HepG2 (cell line): ENCODE data around the gene RPTOR. TPM values are rescaled to one million over a fixed set of nuclear protein-coding genes. Genes with fewer than 3 reads are reported as not detected.

Experiments
- CCDC6 ChIP-seq: sonication (generic); formaldehyde crosslinking; IDR thresholded peaks from 2 replicates; pipeline ENCODE4 v1.8.1; 2022; ENCODE audit warnings: mild to moderate bottlenecking, missing genetic modification reagents, moderate library complexity
- HNRNPL ChIP-seq: fragments of 200-400 bp; formaldehyde crosslinking; IDR thresholded peaks from 2 replicates; pipeline ENCODE4 v1.6.1; 2017; ENCODE audit warnings: mild to moderate bottlenecking, low read depth, low read length
- KDM2A ChIP-seq: sonication (generic); formaldehyde crosslinking; IDR thresholded peaks from 2 replicates; pipeline ENCODE4 v1.4.0; 2020; ENCODE audit warnings: low read depth, missing genetic modification reagents, borderline replicate concordance
- NRL ChIP-seq: sonication (generic); formaldehyde crosslinking; IDR thresholded peaks from 2 replicates; pipeline ENCODE4 v1.5.0; 2020; ENCODE audit warnings: missing genetic modification reagents, mild to moderate bottlenecking, moderate library complexity, borderline replicate concordance
- SKIL ChIP-seq: sonication (generic); formaldehyde crosslinking; IDR thresholded peaks from 2 replicates; pipeline ENCODE4 v1.8.0; 2022; ENCODE audit warnings: missing genetic modification reagents, mild to moderate bottlenecking, moderate library complexity, borderline replicate concordance
- ZBTB7A ChIP-seq: sonication (generic); formaldehyde crosslinking; IDR thresholded peaks from 2 replicates; pipeline ENCODE4 v1.8.0; 2022; ENCODE audit warnings: mild to moderate bottlenecking, missing genetic modification reagents
- ZNF12 ChIP-seq: sonication (generic); formaldehyde crosslinking; IDR thresholded peaks from 2 replicates; pipeline ENCODE4 v1.5.0; 2020; ENCODE audit warnings: missing genetic modification reagents
- ZNF576 ChIP-seq: sonication (generic); formaldehyde crosslinking; IDR thresholded peaks from 2 replicates; pipeline ENCODE4 v1.4.0; 2020; ENCODE audit warnings: mild to moderate bottlenecking, missing genetic modification reagents
- ZSCAN20 ChIP-seq: sonication (generic); formaldehyde crosslinking; IDR thresholded peaks from 2 replicates; pipeline ENCODE4 v1.4.0; 2020; ENCODE audit warnings: missing genetic modification reagents, mild to moderate bottlenecking, borderline replicate concordance
- polyA plus RNA-seq, 8 experiments: library from polyadenylated mRNA; depleted of rRNA in 3 of 8; stranded (reverse) in 7 of 8; unstranded in 1 of 8; fragments of >200 nt; fragmentation: Illumina TruSeq in 4 of 8; extraction: Trizol in 4 of 8; gene quantifications; 2 replicates each; pipeline versions ENCODE4 v1.2.1 to v1.2.3, GENCODE V29; 2011 to 2016; ENCODE audit warnings: low read depth in 4 of 8, missing spikeins in 1 of 8, mixed read lengths in 1 of 8; ENCODE audit not compliant: insufficient read depth in 1 of 8
- total RNA-seq, 5 experiments: library from RNA; depleted of rRNA; stranded (reverse); fragments of >200 nt; fragmentation: Illumina TruSeq; extraction: Trizol; gene quantifications; 2 replicates each; pipeline ENCODE4 v1.2.3, GENCODE V29; 2016; ENCODE audit warnings: low read depth in 1 of 5
- TF ChIP-seq, protein P1 (sequence below): sonication (generic); formaldehyde crosslinking; IDR thresholded peaks from 2 replicates; pipeline ENCODE4 v1.4.0; 2020; ENCODE audit warnings: missing genetic modification reagents; ENCODE audit errors: not compliant biosample characterization
- TF ChIP-seq, protein P2 (sequence below): sonication (generic); formaldehyde crosslinking; IDR thresholded peaks from 2 replicates; pipeline ENCODE4 v1.4.0; 2020; ENCODE audit warnings: missing genetic modification reagents
- TF ChIP-seq, protein P3 (sequence below): sonication (generic); formaldehyde crosslinking; IDR thresholded peaks from 2 replicates; pipeline ENCODE4 v1.9.0; 2022; ENCODE audit warnings: missing genetic modification reagents, mild to moderate bottlenecking, borderline replicate concordance
- TF ChIP-seq, protein P4 (sequence below): sonication (generic); formaldehyde crosslinking; IDR thresholded peaks from 2 replicates; pipeline ENCODE4 v1.4.0; 2020; ENCODE audit warnings: missing genetic modification reagents, low read depth, mild to moderate bottlenecking, borderline replicate concordance
- TF ChIP-seq, protein P5 (sequence below): sonication (generic); formaldehyde crosslinking; IDR thresholded peaks from 2 replicates; pipeline ENCODE4 v1.8.1; 2022; ENCODE audit warnings: low read depth, mild to moderate bottlenecking, missing genetic modification reagents

The RPTOR gene
- total and polyA plus RNA-seq, 2 of the 13 experiments (the other 11 are each of a cell fraction or from before 2014, with no cell fraction given): 6.6 to 25.3 TPM

- TF ChIP-seq, protein P1, sequence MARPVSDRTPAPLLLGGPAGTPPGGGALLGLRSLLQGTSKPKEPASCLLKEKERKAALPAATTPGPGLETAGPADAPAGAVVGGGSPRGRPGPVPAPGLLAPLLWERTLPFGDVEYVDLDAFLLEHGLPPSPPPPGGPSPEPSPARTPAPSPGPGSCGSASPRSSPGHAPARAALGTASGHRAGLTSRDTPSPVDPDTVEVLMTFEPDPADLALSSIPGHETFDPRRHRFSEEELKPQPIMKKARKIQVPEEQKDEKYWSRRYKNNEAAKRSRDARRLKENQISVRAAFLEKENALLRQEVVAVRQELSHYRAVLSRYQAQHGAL (CRISPR knock-in tag): no peak
- TF ChIP-seq NRL (no peak), KDM2A (CRISPR knock-in tag) (no peak), CCDC6 (CRISPR knock-in tag) (no peak), ZSCAN20 (no peak), SKIL (no peak), HNRNPL (no peak), ZNF576 (CRISPR knock-in tag) (no peak), ZNF12 (CRISPR knock-in tag) (no peak), ZBTB7A (CRISPR knock-in tag) (no peak)
- TF ChIP-seq, protein P2, sequence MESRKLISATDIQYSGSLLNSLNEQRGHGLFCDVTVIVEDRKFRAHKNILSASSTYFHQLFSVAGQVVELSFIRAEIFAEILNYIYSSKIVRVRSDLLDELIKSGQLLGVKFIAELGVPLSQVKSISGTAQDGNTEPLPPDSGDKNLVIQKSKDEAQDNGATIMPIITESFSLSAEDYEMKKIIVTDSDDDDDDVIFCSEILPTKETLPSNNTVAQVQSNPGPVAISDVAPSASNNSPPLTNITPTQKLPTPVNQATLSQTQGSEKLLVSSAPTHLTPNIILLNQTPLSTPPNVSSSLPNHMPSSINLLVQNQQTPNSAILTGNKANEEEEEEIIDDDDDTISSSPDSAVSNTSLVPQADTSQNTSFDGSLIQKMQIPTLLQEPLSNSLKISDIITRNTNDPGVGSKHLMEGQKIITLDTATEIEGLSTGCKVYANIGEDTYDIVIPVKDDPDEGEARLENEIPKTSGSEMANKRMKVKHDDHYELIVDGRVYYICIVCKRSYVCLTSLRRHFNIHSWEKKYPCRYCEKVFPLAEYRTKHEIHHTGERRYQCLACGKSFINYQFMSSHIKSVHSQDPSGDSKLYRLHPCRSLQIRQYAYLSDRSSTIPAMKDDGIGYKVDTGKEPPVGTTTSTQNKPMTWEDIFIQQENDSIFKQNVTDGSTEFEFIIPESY: no peak
- TF ChIP-seq, protein P3, sequence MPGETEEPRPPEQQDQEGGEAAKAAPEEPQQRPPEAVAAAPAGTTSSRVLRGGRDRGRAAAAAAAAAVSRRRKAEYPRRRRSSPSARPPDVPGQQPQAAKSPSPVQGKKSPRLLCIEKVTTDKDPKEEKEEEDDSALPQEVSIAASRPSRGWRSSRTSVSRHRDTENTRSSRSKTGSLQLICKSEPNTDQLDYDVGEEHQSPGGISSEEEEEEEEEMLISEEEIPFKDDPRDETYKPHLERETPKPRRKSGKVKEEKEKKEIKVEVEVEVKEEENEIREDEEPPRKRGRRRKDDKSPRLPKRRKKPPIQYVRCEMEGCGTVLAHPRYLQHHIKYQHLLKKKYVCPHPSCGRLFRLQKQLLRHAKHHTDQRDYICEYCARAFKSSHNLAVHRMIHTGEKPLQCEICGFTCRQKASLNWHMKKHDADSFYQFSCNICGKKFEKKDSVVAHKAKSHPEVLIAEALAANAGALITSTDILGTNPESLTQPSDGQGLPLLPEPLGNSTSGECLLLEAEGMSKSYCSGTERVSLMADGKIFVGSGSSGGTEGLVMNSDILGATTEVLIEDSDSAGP (CRISPR knock-in tag): 0 out of 2 replicates have a peak, but pooled peaks have one; percentile 1
- TF ChIP-seq, protein P4, sequence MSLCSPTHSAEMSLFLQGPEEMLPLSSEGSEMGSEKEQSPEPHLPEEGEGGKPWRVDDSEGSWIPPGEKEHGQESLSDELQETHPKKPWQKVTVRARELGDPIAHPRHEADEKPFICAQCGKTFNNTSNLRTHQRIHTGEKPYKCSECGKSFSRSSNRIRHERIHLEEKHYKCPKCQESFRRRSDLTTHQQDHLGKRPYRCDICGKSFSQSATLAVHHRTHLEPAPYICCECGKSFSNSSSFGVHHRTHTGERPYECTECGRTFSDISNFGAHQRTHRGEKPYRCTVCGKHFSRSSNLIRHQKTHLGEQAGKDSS (CRISPR knock-in tag): 0 out of 2 replicates have a peak, but pooled peaks have one; percentile 41
- TF ChIP-seq, protein P5, sequence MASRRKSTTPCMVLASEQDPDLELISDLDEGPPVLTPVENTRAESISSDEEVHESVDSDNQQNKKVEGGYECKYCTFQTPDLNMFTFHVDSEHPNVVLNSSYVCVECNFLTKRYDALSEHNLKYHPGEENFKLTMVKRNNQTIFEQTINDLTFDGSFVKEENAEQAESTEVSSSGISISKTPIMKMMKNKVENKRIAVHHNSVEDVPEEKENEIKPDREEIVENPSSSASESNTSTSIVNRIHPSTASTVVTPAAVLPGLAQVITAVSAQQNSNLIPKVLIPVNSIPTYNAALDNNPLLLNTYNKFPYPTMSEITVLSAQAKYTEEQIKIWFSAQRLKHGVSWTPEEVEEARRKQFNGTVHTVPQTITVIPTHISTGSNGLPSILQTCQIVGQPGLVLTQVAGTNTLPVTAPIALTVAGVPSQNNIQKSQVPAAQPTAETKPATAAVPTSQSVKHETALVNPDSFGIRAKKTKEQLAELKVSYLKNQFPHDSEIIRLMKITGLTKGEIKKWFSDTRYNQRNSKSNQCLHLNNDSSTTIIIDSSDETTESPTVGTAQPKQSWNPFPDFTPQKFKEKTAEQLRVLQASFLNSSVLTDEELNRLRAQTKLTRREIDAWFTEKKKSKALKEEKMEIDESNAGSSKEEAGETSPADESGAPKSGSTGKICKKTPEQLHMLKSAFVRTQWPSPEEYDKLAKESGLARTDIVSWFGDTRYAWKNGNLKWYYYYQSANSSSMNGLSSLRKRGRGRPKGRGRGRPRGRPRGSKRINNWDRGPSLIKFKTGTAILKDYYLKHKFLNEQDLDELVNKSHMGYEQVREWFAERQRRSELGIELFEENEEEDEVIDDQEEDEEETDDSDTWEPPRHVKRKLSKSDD (CRISPR knock-in tag): no peak
Observed at GRCh38 chr17:80970762-80971703, 426.4 kb downstream of the RPTOR start (continued).
